Mononuclear cell (primary cell): Measurements from ENCODE around the gene SGIP1. TPM values are rescaled to one million over a fixed set of nuclear protein-coding genes. Genes with fewer than 3 reads are reported as not detected.

ENCODE experiments used
- H3K27me3 ChIP-seq: 2 replicates; pipeline ENCODE4 v1.6.0; 2011; ENCODE audit warnings: low read length, control low read depth; ENCODE audit not compliant: insufficient read depth
- H3K4me1 ChIP-seq: 2 replicates; pipeline ENCODE4 v1.5.1; 2011; ENCODE audit warnings: mild to moderate bottlenecking, low read length, control low read depth; ENCODE audit not compliant: insufficient read depth
- H3K4me3 ChIP-seq: 2 replicates; pipeline ENCODE4 v1.5.1; 2011; ENCODE audit warnings: mild to moderate bottlenecking, low read length, moderate library complexity
- H3K9me3 ChIP-seq: 2 replicates; pipeline ENCODE4 v1.5.1; 2011; ENCODE audit warnings: low read depth, mild to moderate bottlenecking, control low read depth, low read length
- total RNA-seq: library from RNA; depleted of rRNA; stranded (reverse); fragments of >200 nt; gene quantifications from one replicate; pipeline ENCODE4 v1.2.3, GENCODE V29; 2012

The SGIP1 gene
- total RNA-seq, 1 donor: 0.10 TPM

GRCh38 chr1:66532798-66533783 lies 862 bp upstream of the SGIP1 start:
- Histone ChIP-seq H3K4me3 (peak overlapping the region; percentile 14), H3K4me1 (peaks cover 15% of the 10 kb centered on the region), H3K27me3 (peaks cover 30% of the 10 kb centered on the region), H3K9me3 (no peaks in the 10 kb centered on the region)

- H3K9me3 ChIP-seq: no peaks in the 10 kb centered on the region
- H3K4me3 ChIP-seq: no peak overlapping the region
- peaks cover 15% of the 10 kb centered on the region for H3K4me1 ChIP-seq
- peaks cover 30% of the 10 kb centered on the region for H3K27me3 ChIP-seq
These were observed 1.1 kb downstream of the SGIP1 start for GRCh38 chr1:66535061-66535460.

- Histone ChIP-seq H3K9me3 (no peaks in the 10 kb centered on the region), H3K4me3 (no peak overlapping the region), H3K27me3 (peaks cover 30% of the 10 kb centered on the region), H3K4me1 (peaks cover 15% of the 10 kb centered on the region)
These were observed 1.9 kb downstream of the SGIP1 start for GRCh38 chr1:66535853-66536252.

DNA sequence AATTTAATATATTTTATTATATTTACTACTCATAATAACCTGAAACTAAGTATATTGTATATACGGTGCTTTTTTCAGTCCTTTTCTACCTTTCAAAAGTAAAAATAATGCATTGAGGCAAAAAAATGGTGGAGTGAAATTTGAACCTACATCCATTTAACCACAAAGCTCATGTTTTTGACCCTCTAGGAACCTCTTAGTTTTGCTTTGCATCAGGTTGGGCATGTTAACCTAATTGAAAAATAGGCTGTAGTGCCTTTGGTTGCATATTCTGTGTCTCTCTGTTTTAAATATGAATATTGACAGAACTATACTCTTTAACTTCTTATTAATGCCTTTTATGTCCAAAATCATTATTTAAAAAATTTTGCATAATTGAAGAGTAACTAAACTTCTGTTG lies 3.8 kb downstream of the SGIP1 start:
- Histone ChIP-seq H3K4me1 (peaks cover 11% of the 10 kb centered on the region), H3K9me3 (no peaks in the 10 kb centered on the region), H3K4me3 (no peak overlapping the region), H3K27me3 (peaks cover 14% of the 10 kb centered on the region)

- Histone ChIP-seq H3K4me3 (no peak overlapping the region), H3K4me1 (no peaks in the 10 kb centered on the region), H3K9me3 (no peaks in the 10 kb centered on the region), H3K27me3 (peaks cover 2% of the 10 kb centered on the region)
These were observed 5.5 kb downstream of the SGIP1 start for GRCh38 chr1:66539491-66539890.

DNA sequence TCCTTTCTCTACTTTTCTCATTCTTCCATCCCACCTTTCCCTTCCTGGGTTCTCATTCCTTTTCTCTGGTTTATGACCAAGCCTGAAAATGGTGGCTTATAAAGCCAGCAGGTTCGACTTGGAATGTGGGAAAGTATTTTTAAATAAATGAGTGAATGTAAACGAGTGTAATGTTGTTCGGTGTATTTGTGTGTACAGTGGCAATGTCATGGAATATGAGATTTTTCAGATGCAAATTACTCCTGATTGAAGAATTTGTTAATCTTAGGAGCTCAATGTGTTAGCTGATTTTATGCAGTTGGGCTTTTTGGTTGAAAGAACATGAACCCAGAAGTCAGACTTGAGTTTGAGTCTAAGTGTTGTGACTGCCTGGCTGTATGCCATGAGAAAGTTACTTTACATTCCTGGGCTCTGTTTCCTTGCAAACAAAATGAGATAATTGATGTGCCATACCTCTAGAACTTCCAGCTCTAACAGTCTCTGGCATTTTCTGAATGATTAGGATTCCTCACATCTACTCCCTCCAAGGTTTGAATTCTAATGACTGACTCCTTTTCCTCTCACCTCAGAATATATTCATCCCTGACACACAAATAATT lies 6.6 kb downstream of the SGIP1 start:
- Histone ChIP-seq H3K4me3 (no peak overlapping the region), H3K4me1 (no peaks in the 10 kb centered on the region), H3K9me3 (no peaks in the 10 kb centered on the region), H3K27me3 (no peaks in the 10 kb centered on the region)

- Histone ChIP-seq H3K4me3 (no peak overlapping the region), H3K4me1 (no peaks in the 10 kb centered on the region), H3K27me3 (no peaks in the 10 kb centered on the region), H3K9me3 (no peaks in the 10 kb centered on the region)
These were observed 8.4 kb downstream of the SGIP1 start for GRCh38 chr1:66542314-66542713.

- Histone ChIP-seq H3K27me3 (no peaks in the 10 kb centered on the region), H3K4me1 (no peaks in the 10 kb centered on the region), H3K9me3 (no peaks in the 10 kb centered on the region), H3K4me3 (no peak overlapping the region)
These were observed 9.1 kb downstream of the SGIP1 start for GRCh38 chr1:66542811-66543767.

DNA sequence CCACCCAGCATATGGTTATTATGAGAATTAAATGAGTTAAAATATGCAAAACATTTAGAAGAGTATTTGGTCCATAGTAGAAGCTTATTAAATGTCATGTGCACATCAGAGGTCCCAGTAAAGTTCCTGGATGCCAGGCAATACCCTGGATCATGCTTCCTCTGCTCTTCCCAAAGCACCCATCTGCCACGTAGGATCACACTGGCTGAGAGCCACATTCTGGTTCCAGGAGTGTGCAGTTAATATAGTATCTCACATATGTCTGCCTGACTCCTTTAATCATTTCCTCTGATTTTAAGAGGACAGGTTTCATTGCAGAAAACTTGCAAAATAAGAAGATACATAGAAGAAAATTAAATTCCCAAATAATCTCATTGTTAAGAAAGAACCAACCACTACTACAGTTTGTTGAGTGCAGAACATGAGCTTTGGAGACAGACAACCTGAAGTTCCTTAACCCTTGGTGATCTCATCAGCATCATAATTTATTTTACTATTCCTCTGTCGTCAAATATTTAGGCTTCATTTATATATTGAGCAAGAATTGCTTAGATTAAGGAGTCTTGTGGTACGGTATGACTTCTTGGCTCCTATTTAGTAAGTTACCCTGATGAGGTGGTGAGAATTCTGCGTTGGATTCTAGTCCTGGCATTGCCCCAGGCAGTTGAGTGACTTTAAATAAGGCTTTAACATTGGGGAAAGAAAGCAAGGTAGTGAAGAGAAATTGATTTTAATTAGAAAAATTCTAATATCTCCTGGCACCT lies 12.3 kb downstream of the SGIP1 start:
- Histone ChIP-seq H3K4me3 (no peak overlapping the region), H3K27me3 (no peaks in the 10 kb centered on the region), H3K9me3 (no peaks in the 10 kb centered on the region), H3K4me1 (no peaks in the 10 kb centered on the region)

DNA sequence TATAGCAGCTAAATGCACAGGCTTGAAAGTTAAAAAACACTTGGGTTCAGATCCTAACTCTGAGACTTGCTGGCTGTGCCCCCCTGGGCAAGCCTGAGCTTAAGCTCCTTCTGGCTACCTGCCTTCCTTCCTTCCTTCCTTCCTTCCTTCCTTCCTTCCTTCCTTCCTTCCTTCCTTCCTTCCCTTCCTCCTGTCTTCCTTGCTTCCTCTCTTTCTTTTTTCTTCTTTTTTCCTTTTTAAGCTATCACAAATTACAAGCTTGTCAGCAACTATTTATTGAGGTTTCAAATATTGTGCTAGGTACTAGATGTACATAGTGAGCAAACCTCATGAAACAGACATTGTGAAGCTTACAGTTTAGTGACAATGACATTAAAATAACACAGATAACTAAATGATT lies 15.1 kb downstream of the SGIP1 start:
- no peaks in the 10 kb centered on the region for H3K27me3 ChIP-seq
- H3K9me3 ChIP-seq: no peaks in the 10 kb centered on the region
- no peak overlapping the region for H3K4me3 ChIP-seq

GRCh38 chr1:66550243-66550642 lies 16.3 kb downstream of the SGIP1 start:
- no peak overlapping the region for H3K4me3 ChIP-seq
- no peaks in the 10 kb centered on the region for H3K4me1 ChIP-seq
- H3K9me3 ChIP-seq: no peaks in the 10 kb centered on the region
- no peaks in the 10 kb centered on the region for H3K27me3 ChIP-seq

More for the DNA sequence above, 15.1 kb downstream of the SGIP1 start:
- no peaks in the 10 kb centered on the region for H3K4me1 ChIP-seq

GRCh38 chr1:66552287-66552686 lies 18.3 kb downstream of the SGIP1 start:
- Histone ChIP-seq H3K9me3 (no peaks in the 10 kb centered on the region), H3K4me1 (no peaks in the 10 kb centered on the region)

DNA sequence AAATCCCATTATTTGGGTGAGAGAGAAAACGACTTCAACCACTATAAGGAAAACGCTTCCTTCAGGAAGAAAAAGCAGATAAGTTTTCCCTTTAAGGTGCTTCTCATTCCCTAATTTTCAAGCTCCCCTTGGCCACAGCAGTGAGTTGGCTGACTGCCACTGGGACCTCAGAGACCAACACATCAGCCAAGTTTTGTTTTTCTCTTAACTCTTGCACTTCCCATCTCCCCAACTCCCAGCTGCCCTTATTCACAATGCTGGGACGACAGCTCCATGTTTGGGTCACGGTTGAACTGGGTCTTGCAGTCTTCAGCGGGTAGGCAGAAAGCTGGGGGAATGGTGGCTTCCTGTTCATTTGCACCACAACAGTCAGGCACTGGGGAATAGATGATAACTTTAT lies 18.9 kb downstream of the SGIP1 start:
- Histone ChIP-seq H3K4me3 (no peak overlapping the region), H3K9me3 (no peaks in the 10 kb centered on the region), H3K4me1 (no peaks in the 10 kb centered on the region), H3K27me3 (no peaks in the 10 kb centered on the region)

More at GRCh38 chr1:66552287-66552686, 18.3 kb downstream of the SGIP1 start:
- H3K27me3 ChIP-seq: no peaks in the 10 kb centered on the region
- H3K4me3 ChIP-seq: no peak overlapping the region

DNA sequence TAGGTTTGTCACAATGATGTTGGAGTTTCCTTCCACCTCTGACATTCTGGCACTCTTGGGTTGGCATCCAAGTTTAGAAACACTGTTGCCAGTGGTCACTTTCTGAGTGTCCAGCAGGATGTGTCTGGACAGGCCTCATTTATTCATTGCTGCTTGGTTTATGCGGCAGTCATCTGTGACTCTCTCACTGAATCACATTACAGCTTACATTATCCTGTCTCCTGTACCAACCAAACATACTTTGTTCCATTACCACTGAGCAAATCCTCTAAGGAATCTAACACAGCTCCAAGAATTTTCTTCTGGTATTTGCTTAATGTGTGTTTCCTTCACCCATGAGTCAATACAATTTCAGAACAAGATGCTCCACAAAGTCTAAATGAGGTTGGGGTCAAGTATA lies 19.9 kb downstream of the SGIP1 start:
- no peak overlapping the region for H3K4me3 ChIP-seq
- H3K27me3 ChIP-seq: no peaks in the 10 kb centered on the region
- H3K9me3 ChIP-seq: no peaks in the 10 kb centered on the region

More for the DNA sequence above, 19.9 kb downstream of the SGIP1 start:
- H3K4me1 ChIP-seq: no peaks in the 10 kb centered on the region
